Endodermal cell (in vitro differentiated cells): ENCODE data around the gene ATXN2L. TPM values are rescaled to one million over a fixed set of nuclear protein-coding genes. Genes with fewer than 3 reads are reported as not detected.

Experiments used
- DNase-seq: peaks from one replicate; pipeline ENCODE4 v3.0.0-alpha.2; 2017
- H3K27ac ChIP-seq: 2 replicates; pipeline ENCODE4 v1.5.1; 2013; ENCODE audit warnings: mild to moderate bottlenecking, low read depth, low read length, moderate library complexity
- H3K27me3 ChIP-seq: 2 replicates; pipeline ENCODE4 v1.6.1; 2013; ENCODE audit warnings: mild to moderate bottlenecking, low read length, moderate library complexity; ENCODE audit not compliant: insufficient read depth, control insufficient read depth, poor library complexity, severe bottlenecking
- H3K36me3 ChIP-seq: 2 replicates; pipeline ENCODE4 v1.7.0; 2013; ENCODE audit warnings: mild to moderate bottlenecking, low read length, moderate library complexity; ENCODE audit not compliant: control insufficient read depth, insufficient read depth
- H3K4me1 ChIP-seq: one replicate; pipeline ENCODE4 v1.7.0; 2013; ENCODE audit warnings: low read length; ENCODE audit not compliant: control insufficient read depth, insufficient read depth
- H3K4me3 ChIP-seq: 2 replicates; pipeline ENCODE4 v1.5.1; 2013; ENCODE audit warnings: mild to moderate bottlenecking, low read length, moderate library complexity
- H3K9ac ChIP-seq: 2 replicates; pipeline ENCODE4 v1.6.1; 2013; ENCODE audit warnings: mild to moderate bottlenecking, low read length, moderate library complexity; ENCODE audit not compliant: poor library complexity, severe bottlenecking; ENCODE audit errors: extremely low read depth
- H3K9me3 ChIP-seq: 2 replicates; pipeline ENCODE4 v1.6.1; 2013; ENCODE audit warnings: mild to moderate bottlenecking, low read length, moderate library complexity; ENCODE audit not compliant: control insufficient read depth
- H3K27ac Mint-ChIP-seq: 2 replicates; pipeline ENCODE4 v1.8.0; 2020; ENCODE audit warnings: mixed read lengths
- H3K27me3 Mint-ChIP-seq: 2 replicates; pipeline ENCODE4 v1.8.0; 2021; ENCODE audit warnings: mild to moderate bottlenecking, mixed read lengths; ENCODE audit not compliant: insufficient read depth
- H3K36me3 Mint-ChIP-seq: 2 replicates; pipeline ENCODE4 v1.8.0; 2020; ENCODE audit warnings: low read depth, mixed read lengths
- H3K4me1 Mint-ChIP-seq: 2 replicates; pipeline ENCODE4 v1.8.0; 2020; ENCODE audit warnings: mixed read lengths
- H3K4me3 Mint-ChIP-seq: 2 replicates; pipeline ENCODE4 v1.8.0; 2020; ENCODE audit warnings: mild to moderate bottlenecking, moderate library complexity, mixed read lengths
- H3K9me3 Mint-ChIP-seq: 2 replicates; pipeline ENCODE4 v1.8.0; 2020; ENCODE audit warnings: mild to moderate bottlenecking, mixed read lengths
- CTCF ChIP-seq: fragments of 200-600 bp; sonication (generic); conservative IDR thresholded peaks from 2 replicates; pipeline ENCODE4 v1.5.0; 2021; ENCODE audit warnings: antibody characterized with exemption, mild to moderate bottlenecking
- WGBS, 2 experiments: methylation state at CpG; one replicate each; pipeline versions ENCODE4 v1.1.5 to v1.1.7; 2013; ENCODE audit warnings: missing lambda C conversion rate in 2 of 2, mixed read lengths in 1 of 2; ENCODE audit not compliant: insufficient coverage in 1 of 2, insufficient read length in 1 of 2; 5-methylcytosine and 5-hydroxymethylcytosine counted together
- total RNA-seq, 2 donors: library from RNA; stranded (reverse); fragmentation: NEBNext Ultra II Directional in 1 of 2; extraction: Animal tissue kit (Norgen Biotek cat#: 25700) in 1 of 2; gene quantifications; 2 replicates in 1 of 2; 3 replicates in 1 of 2; pipeline ENCODE4 v1.2.1, GENCODE V29; 2021

Gene ATXN2L
- total RNA-seq, 2 donors from 2014 or later, result 242 to 264 TPM

DNA sequence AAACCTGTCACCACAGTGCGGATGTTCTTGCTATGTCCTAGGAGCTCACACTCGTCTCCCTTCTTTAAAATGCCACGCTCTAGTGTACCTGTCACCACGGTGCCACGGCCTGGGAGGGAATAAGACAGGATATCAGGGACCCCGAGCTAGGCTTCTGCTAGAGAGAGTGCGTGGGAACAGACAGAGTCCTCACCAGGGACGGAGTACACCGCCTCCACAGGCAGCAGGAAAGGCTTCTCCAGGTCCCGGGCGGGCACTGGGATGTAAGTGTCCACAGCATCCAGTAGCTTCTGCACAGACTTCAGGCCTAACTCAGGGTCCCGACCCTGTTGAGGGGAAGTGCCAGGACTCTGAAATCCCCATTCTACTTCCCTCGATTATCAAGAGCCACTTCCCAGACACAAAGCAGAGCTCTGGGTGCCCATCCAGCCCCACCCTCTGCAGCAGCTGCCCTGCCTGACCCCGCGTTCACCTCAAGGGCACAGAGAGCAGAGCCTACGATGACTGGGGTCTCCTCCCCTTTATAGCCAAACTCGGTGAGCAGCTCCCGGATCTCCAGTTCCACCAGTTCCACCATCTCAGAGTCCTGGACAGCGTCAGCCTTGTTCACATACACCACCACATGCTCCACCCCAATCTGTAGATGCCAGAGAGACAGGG, 21.6 kb downstream of the ATXN2L start:
- Histone ChIP-seq H3K4me1 (no peaks in the 10 kb centered on the region), H3K27ac (no peak overlapping the region), H3K4me3 (no peak overlapping the region), H3K9ac (no peak overlapping the region), H3K27me3 (no peaks in the 10 kb centered on the region), H3K36me3 (peaks cover 28% of the 10 kb centered on the region), H3K9me3 (no peaks in the 10 kb centered on the region)
- no peak for TF ChIP-seq CTCF
- H3K36me3 Mint-ChIP-seq, result peaks cover 43% of the 10 kb centered on the region
- no peaks in the 10 kb centered on the region for H3K27me3 Mint-ChIP-seq
- H3K27ac Mint-ChIP-seq, result peak overlapping the region; percentile 98
- peak overlapping the region; percentile 96 for H3K4me3 Mint-ChIP-seq
- H3K9me3 Mint-ChIP-seq, result no peaks in the 10 kb centered on the region
- no peak for DNase-seq
- WGBS, 2 experiments, result 93 to 97% methylated on average over 14 to 19 of the region's 19 CpGs
- peaks cover 9% of the 10 kb centered on the region for H3K4me1 Mint-ChIP-seq

DNA sequence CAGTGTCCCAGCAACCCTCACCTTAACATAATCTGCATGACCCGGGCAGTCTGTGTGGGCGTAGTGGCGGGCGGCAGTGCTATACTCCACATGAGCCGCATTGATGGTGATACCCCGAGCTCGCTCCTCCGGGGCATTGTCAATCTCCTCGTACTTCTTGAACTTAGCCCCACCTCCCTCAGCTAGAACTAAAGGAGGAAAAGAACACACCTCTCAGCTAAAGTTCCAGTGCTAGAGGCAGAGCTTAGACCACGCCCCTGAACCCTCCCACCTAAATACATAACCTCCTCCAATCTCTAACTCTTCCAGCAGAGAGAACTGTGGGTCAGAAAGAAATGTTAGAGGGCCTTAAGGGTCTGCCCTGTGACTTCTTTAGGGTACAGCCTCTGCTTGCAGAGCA, 22.5 kb downstream of the ATXN2L start:
- Histone ChIP-seq H3K27me3 (no peaks in the 10 kb centered on the region), H3K4me1 (no peaks in the 10 kb centered on the region), H3K27ac (no peak overlapping the region), H3K9ac (peak overlapping the region; percentile 82), H3K9me3 (no peaks in the 10 kb centered on the region), H3K4me3 (peak overlapping the region; percentile 87), H3K36me3 (peaks cover 28% of the 10 kb centered on the region)
- Mint-ChIP-seq H3K9me3 (no peaks in the 10 kb centered on the region), H3K4me1 (peaks cover 9% of the 10 kb centered on the region), H3K27ac (peak overlapping the region; percentile 98), H3K27me3 (no peaks in the 10 kb centered on the region), H3K36me3 (peaks cover 40% of the 10 kb centered on the region), H3K4me3 (peak overlapping the region; percentile 96)
- peak; percentile 64 for DNase-seq
- TF ChIP-seq CTCF, result no peak
- WGBS, 2 experiments, result 70 to 77% methylated on average over 9 of the region's 10 CpGs

DNA sequence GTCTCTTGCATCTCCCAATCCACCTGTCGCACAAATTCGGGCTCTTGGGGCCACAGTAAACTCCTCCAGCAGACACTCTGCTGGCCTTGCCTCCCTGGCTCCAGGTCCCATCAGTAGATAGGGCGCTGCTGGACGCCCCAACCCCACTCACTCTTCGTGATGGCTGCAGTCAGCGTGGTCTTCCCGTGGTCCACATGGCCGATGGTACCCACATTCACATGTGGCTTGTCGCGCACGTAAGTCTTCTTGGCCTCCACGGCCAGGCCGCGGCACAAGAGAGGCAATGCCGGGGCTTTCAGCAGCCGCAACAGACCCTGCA, 22.9 kb downstream of the ATXN2L start:
- H3K27me3 ChIP-seq, result no peaks in the 10 kb centered on the region
- peak overlapping the region; percentile 79 for H3K27ac ChIP-seq
- no peaks in the 10 kb centered on the region for H3K4me1 ChIP-seq
- Mint-ChIP-seq H3K4me3 (peak overlapping the region; percentile 96), H3K4me1 (peaks cover 9% of the 10 kb centered on the region), H3K27me3 (no peaks in the 10 kb centered on the region), H3K36me3 (peaks cover 40% of the 10 kb centered on the region), H3K27ac (peak overlapping the region; percentile 98), H3K9me3 (no peaks in the 10 kb centered on the region)
- WGBS, 2 experiments, result 1 to 2% methylated on average over 12 to 16 of the region's 16 CpGs
- TF ChIP-seq CTCF, result no peak
- no peak for DNase-seq
- no peaks in the 10 kb centered on the region for H3K9me3 ChIP-seq
- H3K4me3 ChIP-seq, result peak overlapping the region; percentile 87
- peaks cover 28% of the 10 kb centered on the region for H3K36me3 ChIP-seq
- peak overlapping the region; percentile 82 for H3K9ac ChIP-seq
